ENCODE results near the gene ISM2.

GRCh38 chr14:77491056-77491455, 7.6 kb downstream of the ISM2 start:
- TF ChIP-seq CBX1 (IDR thresholded peaks at IDR 0.05; ENCODE audit: low read depth) (no peak), KLF13 (tag; IDR thresholded peaks at IDR 0.05; ENCODE audit: borderline replicate concordance, low read depth) (no peak), PREB (CRISPR knock-in tag; IDR thresholded peaks at IDR 0.05) (no peak), JUND (IDR thresholded peaks at IDR 0.05; ENCODE audit: borderline replicate concordance, low read depth, low read length) (no peak), JUND (tag; IDR thresholded peaks at IDR 0.05; ENCODE audit: borderline replicate concordance, low read depth, low read length) (no peak), ZNF24 (IDR thresholded peaks at IDR 0.05) (no peak), MAFK (IDR thresholded peaks at IDR 0.05; ENCODE audit: low read length) (no peak), DPF2 (IDR thresholded peaks at IDR 0.05) (no peak), CCNT2 (IDR thresholded peaks at IDR 0.05; ENCODE audit: borderline replicate concordance, extremely low read depth, insufficient read length, low read depth, low read length) (no peak), CTCF (IDR thresholded peaks at IDR 0.05 in 2 of 3, conservative IDR thresholded peaks at IDR 0.05 in 1 of 3; ENCODE audit: insufficient read depth in 2 of 3, low read depth in 1 of 3, low read length in 3 of 3) (no peak), MED1 (CRISPR knock-in tag; IDR thresholded peaks at IDR 0.05; ENCODE audit: borderline replicate concordance) (no peak), SETDB1 (IDR thresholded peaks at IDR 0.05; ENCODE audit: low read length) (no peak)
- TF ChIP-seq, protein P1, sequence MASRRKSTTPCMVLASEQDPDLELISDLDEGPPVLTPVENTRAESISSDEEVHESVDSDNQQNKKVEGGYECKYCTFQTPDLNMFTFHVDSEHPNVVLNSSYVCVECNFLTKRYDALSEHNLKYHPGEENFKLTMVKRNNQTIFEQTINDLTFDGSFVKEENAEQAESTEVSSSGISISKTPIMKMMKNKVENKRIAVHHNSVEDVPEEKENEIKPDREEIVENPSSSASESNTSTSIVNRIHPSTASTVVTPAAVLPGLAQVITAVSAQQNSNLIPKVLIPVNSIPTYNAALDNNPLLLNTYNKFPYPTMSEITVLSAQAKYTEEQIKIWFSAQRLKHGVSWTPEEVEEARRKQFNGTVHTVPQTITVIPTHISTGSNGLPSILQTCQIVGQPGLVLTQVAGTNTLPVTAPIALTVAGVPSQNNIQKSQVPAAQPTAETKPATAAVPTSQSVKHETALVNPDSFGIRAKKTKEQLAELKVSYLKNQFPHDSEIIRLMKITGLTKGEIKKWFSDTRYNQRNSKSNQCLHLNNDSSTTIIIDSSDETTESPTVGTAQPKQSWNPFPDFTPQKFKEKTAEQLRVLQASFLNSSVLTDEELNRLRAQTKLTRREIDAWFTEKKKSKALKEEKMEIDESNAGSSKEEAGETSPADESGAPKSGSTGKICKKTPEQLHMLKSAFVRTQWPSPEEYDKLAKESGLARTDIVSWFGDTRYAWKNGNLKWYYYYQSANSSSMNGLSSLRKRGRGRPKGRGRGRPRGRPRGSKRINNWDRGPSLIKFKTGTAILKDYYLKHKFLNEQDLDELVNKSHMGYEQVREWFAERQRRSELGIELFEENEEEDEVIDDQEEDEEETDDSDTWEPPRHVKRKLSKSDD (conservative IDR thresholded peaks at IDR 0.05; ENCODE audit: low read length): no peak
- TF ChIP-seq, protein P2, sequence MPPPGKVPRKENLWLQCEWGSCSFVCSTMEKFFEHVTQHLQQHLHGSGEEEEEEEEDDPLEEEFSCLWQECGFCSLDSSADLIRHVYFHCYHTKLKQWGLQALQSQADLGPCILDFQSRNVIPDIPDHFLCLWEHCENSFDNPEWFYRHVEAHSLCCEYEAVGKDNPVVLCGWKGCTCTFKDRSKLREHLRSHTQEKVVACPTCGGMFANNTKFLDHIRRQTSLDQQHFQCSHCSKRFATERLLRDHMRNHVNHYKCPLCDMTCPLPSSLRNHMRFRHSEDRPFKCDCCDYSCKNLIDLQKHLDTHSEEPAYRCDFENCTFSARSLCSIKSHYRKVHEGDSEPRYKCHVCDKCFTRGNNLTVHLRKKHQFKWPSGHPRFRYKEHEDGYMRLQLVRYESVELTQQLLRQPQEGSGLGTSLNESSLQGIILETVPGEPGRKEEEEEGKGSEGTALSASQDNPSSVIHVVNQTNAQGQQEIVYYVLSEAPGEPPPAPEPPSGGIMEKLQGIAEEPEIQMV (tag; conservative IDR thresholded peaks at IDR 0.05; ENCODE audit: low read depth): no peak
- TF ChIP-seq, protein P3, sequence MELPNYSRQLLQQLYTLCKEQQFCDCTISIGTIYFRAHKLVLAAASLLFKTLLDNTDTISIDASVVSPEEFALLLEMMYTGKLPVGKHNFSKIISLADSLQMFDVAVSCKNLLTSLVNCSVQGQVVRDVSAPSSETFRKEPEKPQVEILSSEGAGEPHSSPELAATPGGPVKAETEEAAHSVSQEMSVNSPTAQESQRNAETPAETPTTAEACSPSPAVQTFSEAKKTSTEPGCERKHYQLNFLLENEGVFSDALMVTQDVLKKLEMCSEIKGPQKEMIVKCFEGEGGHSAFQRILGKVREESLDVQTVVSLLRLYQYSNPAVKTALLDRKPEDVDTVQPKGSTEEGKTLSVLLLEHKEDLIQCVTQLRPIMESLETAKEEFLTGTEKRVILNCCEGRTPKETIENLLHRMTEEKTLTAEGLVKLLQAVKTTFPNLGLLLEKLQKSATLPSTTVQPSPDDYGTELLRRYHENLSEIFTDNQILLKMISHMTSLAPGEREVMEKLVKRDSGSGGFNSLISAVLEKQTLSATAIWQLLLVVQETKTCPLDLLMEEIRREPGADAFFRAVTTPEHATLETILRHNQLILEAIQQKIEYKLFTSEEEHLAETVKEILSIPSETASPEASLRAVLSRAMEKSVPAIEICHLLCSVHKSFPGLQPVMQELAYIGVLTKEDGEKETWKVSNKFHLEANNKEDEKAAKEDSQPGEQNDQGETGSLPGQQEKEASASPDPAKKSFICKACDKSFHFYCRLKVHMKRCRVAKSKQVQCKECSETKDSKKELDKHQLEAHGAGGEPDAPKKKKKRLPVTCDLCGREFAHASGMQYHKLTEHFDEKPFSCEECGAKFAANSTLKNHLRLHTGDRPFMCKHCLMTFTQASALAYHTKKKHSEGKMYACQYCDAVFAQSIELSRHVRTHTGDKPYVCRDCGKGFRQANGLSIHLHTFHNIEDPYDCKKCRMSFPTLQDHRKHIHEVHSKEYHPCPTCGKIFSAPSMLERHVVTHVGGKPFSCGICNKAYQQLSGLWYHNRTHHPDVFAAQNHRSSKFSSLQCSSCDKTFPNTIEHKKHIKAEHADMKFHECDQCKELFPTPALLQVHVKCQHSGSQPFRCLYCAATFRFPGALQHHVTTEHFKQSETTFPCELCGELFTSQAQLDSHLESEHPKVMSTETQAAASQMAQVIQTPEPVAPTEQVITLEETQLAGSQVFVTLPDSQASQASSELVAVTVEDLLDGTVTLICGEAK (IDR thresholded peaks at IDR 0.05): no peak
- TF ChIP-seq, protein P3 (CRISPR knock-in tag; IDR thresholded peaks at IDR 0.05): no peak
